ENCODE results near the gene IL17D.
"Not testable (repeated sequence)": the region's sequence is repeated elsewhere in the genome, so short reads cannot be mapped to it uniquely, and the experiment has no call there.

Gene IL17D

GRCh38 chr13:20669162-20669561, 34.3 kb upstream of the IL17D start:
- in situ Hi-C loops (cut with HindIII; ENCODE audit: low sequenced_read_pairs): loop anchor here (10.0 kb wide), 1 partner anchor 84 kb away; no protein-coding TSS in a partner anchor
- TF ChIP-seq CTCF (IDR thresholded peaks at IDR 0.05; ENCODE audit: low read depth, low read length, missing control alignments): no peak
- no peak for DNase-seq (ENCODE audit: low read depth)

GRCh38 chr13:20671789-20672188, 31.7 kb upstream of the IL17D start:
- DNase-seq (ENCODE audit: low read depth): no peak
- no peak overlapping the region for H3K4me3 ChIP-seq (ENCODE audit: low read depth, low read length)
- in situ Hi-C loops (cut with HindIII; ENCODE audit: low sequenced_read_pairs): no loop called here
- no peak for TF ChIP-seq CTCF (IDR thresholded peaks at IDR 0.05; ENCODE audit: low read depth, low read length, missing control alignments)

More at GRCh38 chr13:20669162-20669561, 34.3 kb upstream of the IL17D start:
- H3K4me3 ChIP-seq (ENCODE audit: low read depth, low read length): no peak overlapping the region

GRCh38 chr13:20672772-20673171, 30.7 kb upstream of the IL17D start:
- in situ Hi-C loops (cut with HindIII; ENCODE audit: low sequenced_read_pairs): no loop called here
- no peak overlapping the region for H3K4me3 ChIP-seq (ENCODE audit: low read depth, low read length)
- no peak for TF ChIP-seq CTCF (IDR thresholded peaks at IDR 0.05; ENCODE audit: low read depth, low read length, missing control alignments)
- DNase-seq (ENCODE audit: low read depth): no peak

- DNase-seq (ENCODE audit: low read depth): no peak
- in situ Hi-C loops (cut with HindIII; ENCODE audit: low sequenced_read_pairs): no loop called here
- TF ChIP-seq CTCF (IDR thresholded peaks at IDR 0.05; ENCODE audit: low read depth, low read length, missing control alignments): no peak
- no peak overlapping the region for H3K4me3 ChIP-seq (ENCODE audit: low read depth, low read length)
Observed at GRCh38 chr13:20673715-20674114, 29.8 kb upstream of the IL17D start.

GRCh38 chr13:20676213-20676612, 27.3 kb upstream of the IL17D start:
- no peak for DNase-seq (ENCODE audit: low read depth)
- no peak overlapping the region for H3K4me3 ChIP-seq (ENCODE audit: low read depth, low read length)
- in situ Hi-C loops (cut with HindIII; ENCODE audit: low sequenced_read_pairs): no loop called here
- TF ChIP-seq CTCF (IDR thresholded peaks at IDR 0.05; ENCODE audit: low read depth, low read length, missing control alignments): no peak

GRCh38 chr13:20678606-20679005, 24.9 kb upstream of the IL17D start:
- DNase-seq (ENCODE audit: low read depth); in situ Hi-C loops (cut with HindIII; ENCODE audit: low sequenced_read_pairs); H3K4me3 ChIP-seq (ENCODE audit: low read depth, low read length): not testable (repeated sequence)

- in situ Hi-C loops (cut with HindIII; ENCODE audit: low sequenced_read_pairs): no loop called here
- H3K4me3 ChIP-seq (ENCODE audit: low read depth, low read length): no peak overlapping the region
- DNase-seq (ENCODE audit: low read depth): no peak
- TF ChIP-seq CTCF (IDR thresholded peaks at IDR 0.05; ENCODE audit: low read depth, low read length, missing control alignments): no peak
Observed at GRCh38 chr13:20679879-20680278, 23.6 kb upstream of the IL17D start.

Measured in astrocyte of the cerebellum (primary cell).